ENCODE data around the gene SYNE2.
"Not testable (repeated sequence)": the region's sequence is repeated elsewhere in the genome, so short reads cannot be mapped to it uniquely, and the experiment has no call there.

SYNE2 gene

GRCh38 chr14:64005822-64006221 lies 153.0 kb downstream of the SYNE2 start:
- H3K4me3 ChIP-seq (ENCODE audit: low read depth, low read length), result no peak overlapping the region
- no peak for TF ChIP-seq CTCF (IDR thresholded peaks at IDR 0.05; ENCODE audit: low read depth, low read length, missing control alignments)
- no peak for DNase-seq (ENCODE audit: low read depth)

- no peak for DNase-seq (ENCODE audit: low read depth)
- no peak for TF ChIP-seq CTCF (IDR thresholded peaks at IDR 0.05; ENCODE audit: low read depth, low read length, missing control alignments)
- H3K4me3 ChIP-seq (ENCODE audit: low read depth, low read length), result no peak overlapping the region
These were observed 155.2 kb downstream of the SYNE2 start for GRCh38 chr14:64008016-64008415.

GRCh38 chr14:64012003-64012402 lies 159.2 kb downstream of the SYNE2 start:
- H3K4me3 ChIP-seq (ENCODE audit: low read depth, low read length), result no peak overlapping the region
- no peak for TF ChIP-seq CTCF (IDR thresholded peaks at IDR 0.05; ENCODE audit: low read depth, low read length, missing control alignments)
- no peak for DNase-seq (ENCODE audit: low read depth)

- no peak for TF ChIP-seq CTCF (IDR thresholded peaks at IDR 0.05; ENCODE audit: low read depth, low read length, missing control alignments)
- no peak overlapping the region for H3K4me3 ChIP-seq (ENCODE audit: low read depth, low read length)
- no peak for DNase-seq (ENCODE audit: low read depth)
These were observed 159.9 kb downstream of the SYNE2 start for GRCh38 chr14:64012720-64013119.

- no peak overlapping the region for H3K4me3 ChIP-seq (ENCODE audit: low read depth, low read length)
- TF ChIP-seq CTCF (IDR thresholded peaks at IDR 0.05; ENCODE audit: low read depth, low read length, missing control alignments), result no peak
- DNase-seq (ENCODE audit: low read depth), result no peak
These were observed 172.7 kb downstream of the SYNE2 start for GRCh38 chr14:64025479-64025878.

GRCh38 chr14:64026600-64026999 lies 173.8 kb downstream of the SYNE2 start:
- no peak overlapping the region for H3K4me3 ChIP-seq (ENCODE audit: low read depth, low read length)
- no peak for TF ChIP-seq CTCF (IDR thresholded peaks at IDR 0.05; ENCODE audit: low read depth, low read length, missing control alignments)
- DNase-seq (ENCODE audit: low read depth), result no peak

GRCh38 chr14:64035143-64035542 lies 182.3 kb downstream of the SYNE2 start:
- DNase-seq (ENCODE audit: low read depth), result no peak
- no peak for TF ChIP-seq CTCF (IDR thresholded peaks at IDR 0.05; ENCODE audit: low read depth, low read length, missing control alignments)
- H3K4me3 ChIP-seq (ENCODE audit: low read depth, low read length), result no peak overlapping the region

DNA sequence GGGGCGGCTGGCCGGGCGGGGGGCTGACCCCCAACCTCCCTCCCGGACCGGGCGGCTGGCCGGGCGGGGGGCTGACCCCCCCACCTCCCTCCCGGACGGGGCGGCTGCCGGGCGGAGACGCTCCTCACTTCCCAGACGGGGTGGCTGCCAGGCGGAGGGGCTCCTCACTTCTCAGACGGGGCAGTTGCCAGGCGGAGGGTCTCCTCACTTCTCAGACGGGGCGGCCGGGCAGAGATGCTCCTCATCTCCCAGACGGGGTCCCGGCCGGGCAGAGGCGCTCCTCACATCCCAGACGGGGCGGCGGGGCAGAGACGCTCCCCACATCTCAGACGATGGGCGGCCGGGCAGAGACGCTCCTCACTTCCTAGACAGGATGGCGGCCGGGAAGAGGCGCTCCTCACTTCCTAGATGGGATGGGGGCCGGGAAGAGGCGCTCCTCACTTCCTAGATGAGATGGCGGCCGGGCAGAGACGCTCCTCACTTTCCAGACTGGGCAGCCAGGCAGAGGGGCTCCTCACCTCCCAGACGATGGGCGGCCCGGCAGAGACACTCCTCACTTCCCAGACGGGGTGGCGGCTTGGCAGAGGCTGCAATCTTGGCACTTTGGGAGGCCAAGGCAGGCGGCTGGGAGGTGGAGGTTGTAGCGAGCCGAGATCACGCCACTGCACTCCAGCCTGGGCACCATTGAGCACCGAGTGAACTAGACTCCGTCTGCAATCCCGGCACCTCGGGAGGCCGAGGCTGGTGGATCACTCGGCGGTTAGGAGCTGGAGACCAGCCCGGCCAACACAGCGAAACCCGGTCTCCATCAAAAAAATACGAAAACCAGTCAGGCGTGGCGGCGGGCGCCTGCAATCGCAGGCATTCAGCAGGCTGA lies 185.3 kb downstream of the SYNE2 start:
- H3K4me3 ChIP-seq (ENCODE audit: low read depth, low read length); DNase-seq (ENCODE audit: low read depth): not testable (repeated sequence)
